RCC 7860 (cell line): ENCODE measurements around the gene ACADM.
A peak's percentile ranks its signal among the peaks of the same experiment; 100 is the strongest.
"Not testable (repeated sequence)": the region's sequence is repeated elsewhere in the genome, so short reads cannot be mapped to it uniquely, and the experiment has no call there.

Experiments
- DNase-seq: peaks from one replicate; pipeline ENCODE4 v3.0.0-alpha.2; 2015; ENCODE audit warnings: low spot score
- FAIRE-seq: peaks from 2 replicates; lab custom pipeline; 2012; peaks lifted over from hg19 to GRCh38; lab: Jason Lieb, UNC

ACADM gene

GRCh38 chr1:75724472-75725022 lies at the start of gene ACADM:
Gene ACADM, plus strand, starts transcription at chr1:75724709. Its CDS starts 79 bp downstream, at chr1:75724788.
- FAIRE-seq (no peak), DNase-seq (peak; percentile 72)

- no peak for DNase-seq
- no peak for FAIRE-seq
These were observed 47.1 kb upstream of the ACADM start for GRCh38 chr1:75677443-75677842.

GRCh38 chr1:75677964-75678363 lies 46.5 kb upstream of the ACADM start:
- DNase-seq, FAIRE-seq: not testable (repeated sequence)

- DNase-seq = no peak
- no peak for FAIRE-seq
These were observed 34.0 kb upstream of the ACADM start for GRCh38 chr1:75690547-75690946.

GRCh38 chr1:75693551-75693950 lies 31.0 kb upstream of the ACADM start:
- DNase-seq (no peak), FAIRE-seq (no peak)

GRCh38 chr1:75696000-75696399 lies 28.5 kb upstream of the ACADM start:
- DNase-seq (no peak), FAIRE-seq (no peak)

GRCh38 chr1:75707191-75707590 lies 17.3 kb upstream of the ACADM start:
- FAIRE-seq (no peak), DNase-seq (no peak)

GRCh38 chr1:75708910-75709309 lies 15.6 kb upstream of the ACADM start:
- FAIRE-seq = no peak
- no peak for DNase-seq

- DNase-seq = no peak
- no peak for FAIRE-seq
These were observed 13.7 kb upstream of the ACADM start for GRCh38 chr1:75710832-75711231.

- FAIRE-seq (no peak), DNase-seq (no peak)
These were observed 12.7 kb upstream of the ACADM start for GRCh38 chr1:75711846-75712245.

- FAIRE-seq (no peak), DNase-seq (no peak)
These were observed 12.2 kb upstream of the ACADM start for GRCh38 chr1:75712306-75712705.

GRCh38 chr1:75719810-75720209 lies 4.7 kb upstream of the ACADM start:
- no peak for FAIRE-seq
- no peak for DNase-seq

GRCh38 chr1:75720325-75720724 lies 4.2 kb upstream of the ACADM start:
- FAIRE-seq = no peak
- DNase-seq = no peak

- no peak for DNase-seq
- FAIRE-seq = no peak
These were observed 3.7 kb upstream of the ACADM start for GRCh38 chr1:75720820-75721219.

GRCh38 chr1:75722246-75722645 lies 2.3 kb upstream of the ACADM start:
- DNase-seq, FAIRE-seq: not testable (repeated sequence)

- no peak for FAIRE-seq
These were observed 1.5 kb upstream of the ACADM start for GRCh38 chr1:75722966-75723365.

GRCh38 chr1:75723989-75724471 lies 479 bp upstream of the ACADM start:
- DNase-seq (peak; percentile 61), FAIRE-seq (no peak)

More at GRCh38 chr1:75722966-75723365, 1.5 kb upstream of the ACADM start:
- DNase-seq = no peak

GRCh38 chr1:75725266-75725665 lies 757 bp downstream of the ACADM start:
- FAIRE-seq = no peak
- no peak for DNase-seq

- FAIRE-seq (no peak), DNase-seq (no peak)
These were observed 1.4 kb downstream of the ACADM start for GRCh38 chr1:75725861-75726361.

GRCh38 chr1:75727571-75727970 lies 3.1 kb downstream of the ACADM start:
- FAIRE-seq = no peak

GRCh38 chr1:75730432-75730831 lies 5.9 kb downstream of the ACADM start:
- DNase-seq (no peak), FAIRE-seq (no peak)

More at GRCh38 chr1:75727571-75727970, 3.1 kb downstream of the ACADM start:
- DNase-seq = no peak

GRCh38 chr1:75731881-75732280 lies 7.4 kb downstream of the ACADM start:
- DNase-seq = no peak
- FAIRE-seq = peak; percentile 10

- peak; percentile 47 for FAIRE-seq
- DNase-seq = no peak
These were observed 8.2 kb downstream of the ACADM start for GRCh38 chr1:75732703-75733102.
